Peyer's patch (tissue), 4 donors: ENCODE results near the gene PHF21B.

ENCODE experiments used
- POLR2A ChIP-seq, 2 donors: fragments of 450-650 bp; IDR thresholded peaks; one replicate each; pipeline ENCODE4 v1.5.1; 2017; ENCODE audit warnings: antibody characterized with exemption in 2 of 2, mild to moderate bottlenecking in 2 of 2, moderate library complexity in 2 of 2
- TF ChIP-seq, protein P1 (sequence below), 6 experiments: fragments of 450-650 bp in 4 of 6; fragments of 200-600 bp in 2 of 6; sonication (generic) in 1 of 6; IDR thresholded peaks; one replicate each; pipeline ENCODE4 v1.5.1; 2017 to 2019; ENCODE audit warnings: antibody characterized with exemption in 6 of 6, mild to moderate bottlenecking in 3 of 6, moderate library complexity in 1 of 6

DNA sequence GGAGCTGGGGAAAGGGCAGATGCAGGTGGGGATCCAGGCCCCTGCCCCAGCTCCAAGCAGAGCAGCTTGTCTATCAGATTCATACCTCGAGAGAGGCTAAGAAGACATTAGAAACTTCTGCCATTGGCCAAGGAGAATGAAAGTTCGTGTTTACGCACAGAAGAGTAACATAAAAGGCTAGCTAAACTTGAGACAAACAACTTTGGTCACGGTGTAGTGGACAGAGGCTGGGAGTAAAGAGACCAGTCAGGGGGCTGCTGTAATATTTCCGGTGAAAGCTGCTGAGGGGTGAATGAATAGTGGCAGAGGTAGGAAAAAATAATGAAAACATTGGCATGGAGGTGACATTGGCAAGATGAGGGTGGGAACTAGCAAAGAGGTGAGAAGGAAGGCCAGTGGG, 22.9 kb downstream of the PHF21B start:
- TF ChIP-seq, protein P1, sequence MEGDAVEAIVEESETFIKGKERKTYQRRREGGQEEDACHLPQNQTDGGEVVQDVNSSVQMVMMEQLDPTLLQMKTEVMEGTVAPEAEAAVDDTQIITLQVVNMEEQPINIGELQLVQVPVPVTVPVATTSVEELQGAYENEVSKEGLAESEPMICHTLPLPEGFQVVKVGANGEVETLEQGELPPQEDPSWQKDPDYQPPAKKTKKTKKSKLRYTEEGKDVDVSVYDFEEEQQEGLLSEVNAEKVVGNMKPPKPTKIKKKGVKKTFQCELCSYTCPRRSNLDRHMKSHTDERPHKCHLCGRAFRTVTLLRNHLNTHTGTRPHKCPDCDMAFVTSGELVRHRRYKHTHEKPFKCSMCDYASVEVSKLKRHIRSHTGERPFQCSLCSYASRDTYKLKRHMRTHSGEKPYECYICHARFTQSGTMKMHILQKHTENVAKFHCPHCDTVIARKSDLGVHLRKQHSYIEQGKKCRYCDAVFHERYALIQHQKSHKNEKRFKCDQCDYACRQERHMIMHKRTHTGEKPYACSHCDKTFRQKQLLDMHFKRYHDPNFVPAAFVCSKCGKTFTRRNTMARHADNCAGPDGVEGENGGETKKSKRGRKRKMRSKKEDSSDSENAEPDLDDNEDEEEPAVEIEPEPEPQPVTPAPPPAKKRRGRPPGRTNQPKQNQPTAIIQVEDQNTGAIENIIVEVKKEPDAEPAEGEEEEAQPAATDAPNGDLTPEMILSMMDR (IDR thresholded peaks at IDR 0.05): no peak
- TF ChIP-seq POLR2A (IDR thresholded peaks at IDR 0.05): no peak
